ENCODE data around the gene DNAJB1.

Gene DNAJB1

GRCh38 chr19:14497228-14497921 is 20.8 kb downstream of the DNAJB1 start:
- no peak for DNase-seq (ENCODE audit: extremely low read depth in 1 of 2, low read depth in 1 of 2)

DNA sequence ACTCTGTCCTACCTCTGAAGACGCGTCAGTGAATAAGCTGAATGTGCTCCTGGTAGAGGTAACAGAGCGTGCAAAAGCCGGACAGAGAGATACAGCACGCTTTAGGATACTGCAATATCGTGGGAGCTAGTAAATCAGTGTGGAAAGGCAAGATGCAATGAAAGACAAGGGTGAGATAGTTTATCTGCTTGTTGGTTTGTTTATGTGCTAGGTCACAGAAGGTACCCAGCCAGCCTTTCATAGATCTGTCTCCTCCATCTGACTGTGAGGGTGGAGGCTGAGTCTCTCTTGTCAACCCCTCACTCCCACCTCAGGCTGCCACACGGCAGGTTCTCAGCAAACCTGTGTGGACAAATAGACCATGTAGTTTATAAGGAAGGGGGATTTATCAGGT is 21.4 kb downstream of the DNAJB1 start:
- no peak for DNase-seq (ENCODE audit: extremely low read depth in 1 of 2, low read depth in 1 of 2)

GRCh38 chr19:14496029-14496833 is 22.0 kb downstream of the DNAJB1 start, which contains the start of gene GIPC1:
Gene GIPC1, minus strand, starts transcription at chr19:14496127. Its CDS starts 13,151 bp downstream, at chr19:14482976.
- peak; percentile 62 to 68 for DNase-seq (ENCODE audit: extremely low read depth in 1 of 2, low read depth in 1 of 2)

GRCh38 chr19:14495672-14496028 is 22.5 kb downstream of the DNAJB1 start:
- DNase-seq (ENCODE audit: extremely low read depth in 1 of 2, low read depth in 1 of 2), result no peak

- no peak for DNase-seq (ENCODE audit: extremely low read depth in 1 of 2, low read depth in 1 of 2)
Measured at GRCh38 chr19:14494910-14495671, 23.1 kb downstream of the DNAJB1 start.

- no peak for DNase-seq (ENCODE audit: extremely low read depth in 1 of 2, low read depth in 1 of 2)
Measured at GRCh38 chr19:14494411-14494810, 23.8 kb downstream of the DNAJB1 start.

DNA sequence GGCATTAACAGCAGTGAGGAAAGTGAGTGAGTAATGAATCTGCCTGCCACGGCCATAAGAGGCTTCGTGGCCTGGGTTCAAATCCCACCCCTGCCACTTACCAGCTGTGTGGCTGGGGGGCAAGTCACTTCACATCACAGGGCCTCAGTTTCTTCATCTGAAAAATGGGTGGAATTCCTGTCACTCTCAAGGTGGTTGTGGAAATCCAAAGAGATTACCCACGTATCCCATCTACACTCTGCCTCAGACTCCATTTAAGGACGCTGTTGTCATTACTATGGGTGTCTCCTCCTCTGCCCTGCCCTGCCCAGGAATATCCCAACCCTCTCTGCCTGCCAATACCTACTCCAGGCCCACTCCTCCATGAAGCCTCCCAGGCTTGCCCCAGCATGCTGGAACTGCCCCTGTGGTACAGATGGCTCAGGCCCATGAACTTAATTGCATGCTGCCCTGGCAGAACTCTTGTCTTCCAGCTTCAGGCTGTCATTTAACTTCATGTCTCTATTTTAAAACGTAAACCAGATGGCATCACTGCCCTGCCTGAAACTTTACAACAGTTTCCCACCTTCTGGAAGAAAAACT is 25.4 kb downstream of the DNAJB1 start:
- no peak for DNase-seq (ENCODE audit: extremely low read depth in 1 of 2, low read depth in 1 of 2)

GRCh38 chr19:14487370-14488125 is 30.6 kb downstream of the DNAJB1 start:
- no peak for DNase-seq (ENCODE audit: extremely low read depth in 1 of 2, low read depth in 1 of 2)

- no peak for DNase-seq (ENCODE audit: extremely low read depth in 1 of 2, low read depth in 1 of 2)
Measured at GRCh38 chr19:14482172-14482941, 35.8 kb downstream of the DNAJB1 start.

DNA sequence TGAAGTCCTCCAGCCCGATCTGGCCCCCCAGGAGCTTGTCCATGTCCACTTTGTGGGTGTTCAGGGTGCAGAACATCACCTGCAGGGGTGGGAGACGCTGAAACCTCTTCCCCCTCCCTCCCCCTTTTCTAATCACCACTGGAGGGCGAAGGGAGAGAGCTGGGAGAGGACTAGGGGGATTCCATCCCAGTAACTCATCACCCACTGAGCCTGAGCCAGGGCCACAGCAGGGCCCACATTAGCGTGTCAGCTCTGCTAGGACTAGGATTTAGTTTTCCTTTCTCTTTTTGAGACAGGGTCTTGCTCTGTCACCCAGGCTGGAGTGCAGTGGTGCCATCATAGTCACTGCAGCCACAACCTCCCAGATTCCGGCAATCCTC is 37.5 kb downstream of the DNAJB1 start:
- DNase-seq (ENCODE audit: extremely low read depth in 1 of 2, low read depth in 1 of 2), result no peak

GRCh38 chr19:14479975-14480699 is 38.1 kb downstream of the DNAJB1 start:
- peak in 1 of 2 donors; percentile 64 for DNase-seq (ENCODE audit: extremely low read depth in 1 of 2, low read depth in 1 of 2)

DNA sequence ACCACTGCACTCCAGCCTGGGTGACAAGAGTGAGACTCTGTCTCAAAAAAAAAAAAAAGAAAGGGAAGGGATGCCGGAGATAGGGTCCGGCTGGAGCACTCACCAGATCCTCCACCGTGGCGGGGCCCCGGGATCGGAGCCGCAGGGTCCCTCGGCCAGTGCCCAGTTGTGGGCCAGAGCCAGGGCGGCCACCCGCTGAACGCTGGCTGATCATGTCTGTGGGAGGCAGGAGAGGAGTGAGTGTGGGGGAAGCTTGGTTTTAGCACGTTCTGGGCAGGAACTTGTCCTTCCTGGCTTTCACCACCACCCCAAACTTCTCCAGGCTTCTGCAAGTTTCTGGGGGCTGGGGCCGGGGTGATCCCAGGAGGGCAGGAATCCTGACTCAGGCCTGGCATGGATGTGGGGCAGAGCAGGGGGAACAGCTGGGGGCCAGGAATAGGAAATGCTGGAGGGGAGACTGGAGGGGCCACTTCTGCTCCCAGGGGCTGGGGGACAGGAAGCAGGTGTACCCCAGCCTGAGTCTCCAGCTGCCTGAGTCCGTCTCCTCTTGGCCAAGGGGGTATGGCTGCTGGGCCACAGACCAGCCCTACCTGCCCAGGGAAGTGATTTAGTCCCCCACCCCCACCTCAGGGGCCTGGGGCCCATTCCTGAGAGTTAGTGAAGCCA is 38.8 kb downstream of the DNAJB1 start:
- DNase-seq (ENCODE audit: extremely low read depth in 1 of 2, low read depth in 1 of 2), result no peak

DNA sequence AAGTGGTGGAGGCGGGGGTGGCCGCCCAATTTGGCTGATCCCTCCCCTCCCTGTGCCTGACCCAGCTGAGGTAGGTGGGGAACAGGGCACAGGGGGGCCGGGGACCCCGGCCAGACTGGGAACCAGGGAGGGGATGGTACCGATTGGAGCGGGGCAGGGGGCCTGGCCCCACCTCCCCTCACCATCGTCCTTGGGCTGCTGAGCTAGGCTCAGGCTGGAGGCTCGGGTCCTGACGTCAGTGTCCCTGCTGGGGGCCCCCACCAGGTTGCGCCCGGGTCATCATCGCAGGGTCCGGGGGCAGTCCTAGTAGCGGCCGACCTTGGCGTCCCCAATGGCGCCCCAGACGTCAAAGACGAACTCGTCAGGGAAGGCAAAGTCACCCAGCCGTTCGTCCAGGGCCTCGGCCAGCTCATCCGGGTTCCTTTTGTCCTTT is 40.1 kb downstream of the DNAJB1 start:
- DNase-seq (ENCODE audit: extremely low read depth in 1 of 2, low read depth in 1 of 2), result no peak

GRCh38 chr19:14477418-14478112 is 40.6 kb downstream of the DNAJB1 start:
- no peak for DNase-seq (ENCODE audit: extremely low read depth in 1 of 2, low read depth in 1 of 2)

GRCh38 chr19:14476673-14477401 is 41.4 kb downstream of the DNAJB1 start:
- no peak for DNase-seq (ENCODE audit: extremely low read depth in 1 of 2, low read depth in 1 of 2)

DNA sequence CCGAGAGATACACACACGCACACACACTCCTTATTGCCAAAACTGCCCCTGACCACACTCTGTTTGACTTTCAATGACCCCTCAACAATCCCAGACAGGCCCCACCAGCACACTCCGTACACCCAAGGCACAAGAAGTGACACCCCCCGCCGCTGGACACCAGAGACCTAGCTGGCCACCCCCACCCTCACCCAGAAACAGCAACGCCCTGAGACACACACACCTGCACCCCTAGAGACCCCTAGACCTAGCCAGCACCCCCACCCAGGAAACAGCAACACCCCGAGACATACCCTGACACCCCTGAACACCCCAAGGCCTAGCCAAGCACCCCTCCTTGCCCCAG is 41.9 kb downstream of the DNAJB1 start:
- DNase-seq (ENCODE audit: extremely low read depth in 1 of 2, low read depth in 1 of 2), result no peak

Data from stimulated activated CD8-positive, alpha-beta memory T cell treated with anti-CD3 and anti-CD28 coated beads, Interleukin-7, amount 100 ng/mL, for 48 hours (primary cell).